Testis (tissue), 3 donors: ENCODE data around the gene ADPRHL1. TPM values are rescaled to one million over a fixed set of nuclear protein-coding genes. Genes with fewer than 3 reads are reported as not detected.

Source experiments
- DNase-seq: peaks from one replicate; pipeline ENCODE4 v3.0.0-alpha.2; 2019
- H3K27ac ChIP-seq, 2 donors: fragments of 200-600 bp; sonication (generic); one replicate each; pipeline ENCODE4 v1.5.1; 2019
- H3K27me3 ChIP-seq: fragments of 200-600 bp; sonication (generic); one replicate; pipeline ENCODE4 v1.5.1; 2019
- H3K36me3 ChIP-seq: fragments of 200-600 bp; sonication (generic); one replicate; pipeline ENCODE4 v1.5.1; 2017; ENCODE audit warnings: low read depth; ENCODE audit errors: missing control alignments
- H3K4me1 ChIP-seq: fragments of 200-600 bp; sonication (generic); one replicate; pipeline ENCODE4 v1.5.1; 2019
- H3K4me3 ChIP-seq, 2 donors: fragments of 200-600 bp; sonication (generic); one replicate each; pipeline ENCODE4 v1.5.1; 2017 to 2019
- H3K9me3 ChIP-seq: fragments of 200-600 bp; sonication (generic); one replicate; pipeline ENCODE4 v1.5.1; 2017
- CTCF ChIP-seq, 3 experiments: fragments of 450-650 bp in 2 of 3; fragments of 200-600 bp in 1 of 3; sonication (generic) in 1 of 3; IDR thresholded peaks; one replicate each; pipeline ENCODE4 v1.5.1; 2016 to 2019; ENCODE audit warnings: antibody characterized with exemption in 3 of 3, mild to moderate bottlenecking in 2 of 3, moderate library complexity in 1 of 3
- POLR2A ChIP-seq: fragments of 450-650 bp; IDR thresholded peaks from one replicate; pipeline ENCODE4 v1.6.1; 2017; ENCODE audit warnings: antibody characterized with exemption, mild to moderate bottlenecking, moderate library complexity
- WGBS, 2 donors: methylation state at CpG; one replicate each; pipeline ENCODE4 v1.1.5; 2018; 5-methylcytosine and 5-hydroxymethylcytosine counted together
- intact Hi-C: fragments of 100-400 bp; cut with DNase I; formaldehyde crosslinking; loops from one replicate; pipeline ENCODE4 v1.15.1; 2023; ENCODE audit warnings: low total_unique reads
- polyA plus RNA-seq: library from polyadenylated mRNA; stranded (reverse); fragments of 350-450 nt; fragmentation: Illumina TruSeq; extraction: RNeasy Lipid Tissue Mini Kit (QIAGEN cat#74804); gene quantifications from one replicate; pipeline ENCODE4 v1.2.3, GENCODE V29; 2014; ENCODE audit warnings: low read depth, low replicate concordance; ENCODE audit not compliant: insufficient read depth
- total RNA-seq, 2 donors: library from RNA; depleted of rRNA; stranded (reverse); fragments of >200 nt; gene quantifications; one replicate each; pipeline ENCODE4 v1.2.3, GENCODE V29; 2016

ADPRHL1 gene
- total and polyA plus RNA-seq, 3 donors from 2014 or later = 6.2 to 9.3 (median 6.6) TPM

GRCh38 chr13:113404366-113404722 is 48.9 kb downstream of the ADPRHL1 start:
- Histone ChIP-seq H3K27me3 (no peaks in the 10 kb centered on the region), H3K9me3 (no peaks in the 10 kb centered on the region), H3K27ac (no peak overlapping the region), H3K4me3 (no peak overlapping the region), H3K4me1 (no peaks in the 10 kb centered on the region), H3K36me3 (no peaks in the 10 kb centered on the region)
- TF ChIP-seq CTCF (IDR thresholded peaks at IDR 0.05) = no peak
- no peak for DNase-seq
- intact Hi-C loops = no loop called here
- WGBS, 2 donors = 87 to 94% methylated on average over 2 of the region's 2 CpGs

- 69 to 84% methylated on average over 13 to 32 of the region's 32 CpGs for WGBS, 2 donors
- Histone ChIP-seq H3K27ac (no peak overlapping the region), H3K36me3 (no peaks in the 10 kb centered on the region), H3K4me1 (no peaks in the 10 kb centered on the region), H3K27me3 (no peaks in the 10 kb centered on the region), H3K4me3 (no peak overlapping the region), H3K9me3 (no peaks in the 10 kb centered on the region)
- TF ChIP-seq CTCF (IDR thresholded peaks at IDR 0.05) = no peak
- no peak for TF ChIP-seq POLR2A
- no peak for DNase-seq
- intact Hi-C loops = no loop called here
Observed at GRCh38 chr13:113403255-113404104, 49.8 kb downstream of the ADPRHL1 start.

DNA sequence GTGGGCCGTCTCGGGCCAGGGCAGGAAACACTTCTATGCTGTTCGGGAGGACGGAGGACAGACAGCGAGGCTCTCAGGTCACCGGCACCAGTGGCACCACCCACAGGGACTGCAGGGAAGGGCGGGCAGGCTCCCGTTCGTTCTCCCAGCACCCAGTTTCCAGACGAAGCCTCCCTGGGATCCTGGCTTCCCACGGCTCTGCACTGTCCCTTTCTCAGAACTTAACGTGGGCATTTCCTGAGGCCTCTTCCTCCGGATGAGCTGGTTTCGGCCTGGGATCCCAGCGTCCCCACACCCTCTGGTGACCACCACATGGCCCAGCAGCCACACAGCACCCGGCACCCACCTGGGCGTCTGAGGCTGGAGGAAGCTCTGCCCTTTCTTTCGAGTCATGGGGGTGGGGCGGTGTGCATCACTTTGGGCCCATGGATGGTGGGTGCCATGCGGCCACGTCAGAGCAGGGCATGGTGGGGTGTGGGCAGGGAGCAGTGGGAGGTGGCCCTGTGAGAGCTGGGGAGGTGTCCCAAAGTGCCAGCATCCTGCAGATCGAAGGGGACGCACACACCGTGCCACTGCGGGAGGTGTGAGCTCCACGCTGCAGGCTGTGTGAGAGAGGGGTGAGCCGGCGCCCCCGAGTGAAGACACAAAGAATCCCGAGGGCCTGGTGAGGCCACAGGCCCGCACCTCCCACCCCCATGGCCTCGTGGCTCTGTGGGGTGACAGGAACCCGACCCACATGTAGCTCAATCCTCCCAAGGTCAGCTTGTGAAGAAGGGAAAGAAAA is 50.6 kb downstream of the ADPRHL1 start:
- TF ChIP-seq POLR2A (no peak), CTCF (IDR thresholded peaks at IDR 0.05) (no peak)
- 77 to 82% methylated on average over 27 to 33 of the region's 33 CpGs for WGBS, 2 donors
- H3K4me1 ChIP-seq = no peaks in the 10 kb centered on the region
- DNase-seq = no peak
- H3K27ac ChIP-seq = no peak overlapping the region
- no peaks in the 10 kb centered on the region for H3K9me3 ChIP-seq
- no peak overlapping the region for H3K4me3 ChIP-seq
- intact Hi-C loops = no loop called here
- no peaks in the 10 kb centered on the region for H3K27me3 ChIP-seq
- no peaks in the 10 kb centered on the region for H3K36me3 ChIP-seq

DNA sequence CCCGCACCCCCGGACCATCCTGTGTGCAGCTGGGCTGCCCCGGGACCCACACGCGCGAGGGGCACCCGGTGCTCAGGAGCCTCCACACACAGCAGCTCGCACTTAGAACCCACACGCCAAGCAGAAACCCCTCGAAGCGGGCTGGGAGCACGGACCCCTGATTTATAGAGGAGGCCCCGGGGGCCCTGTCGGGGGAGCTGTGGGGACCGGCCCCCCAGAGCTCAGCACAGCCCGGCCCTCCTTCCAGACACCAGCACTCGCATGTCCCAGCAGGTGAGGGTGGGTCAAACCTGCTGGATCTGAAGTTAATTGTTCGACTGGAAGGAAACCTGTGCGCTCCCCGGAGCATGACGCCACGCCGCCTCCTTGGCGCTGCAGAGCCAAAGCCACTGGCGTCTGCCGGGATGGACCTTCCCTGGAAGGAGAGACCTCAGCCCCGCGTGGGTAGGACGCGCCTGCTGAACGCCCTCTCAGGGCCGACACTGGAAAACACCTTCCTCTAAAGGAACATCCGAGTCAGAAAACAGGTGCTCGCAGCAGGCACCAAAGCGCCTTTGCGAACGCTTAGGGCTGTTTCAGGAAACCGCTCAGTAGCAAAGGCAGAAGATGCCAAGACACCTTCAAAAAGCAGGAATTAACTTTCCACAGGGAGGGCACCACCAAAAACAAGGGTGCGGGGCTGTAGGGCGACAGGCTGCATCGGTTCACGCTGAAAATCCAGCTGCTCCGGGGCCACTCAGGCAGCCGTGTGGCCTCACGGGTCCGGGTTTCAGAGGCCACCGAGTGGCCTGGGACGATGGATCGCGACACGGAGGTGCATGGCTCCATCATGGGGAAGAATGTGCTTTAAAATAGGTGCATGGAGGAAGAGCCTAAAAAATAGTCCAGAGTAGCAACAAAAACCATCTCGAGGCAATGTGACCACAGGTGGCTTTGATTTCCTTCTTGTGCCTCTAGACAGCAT is 51.6 kb downstream of the ADPRHL1 start:
- H3K27ac ChIP-seq = no peak overlapping the region

More for the DNA sequence above, 51.6 kb downstream of the ADPRHL1 start:
- DNase-seq = no peak
- TF ChIP-seq CTCF (IDR thresholded peaks at IDR 0.05) (no peak), POLR2A (no peak)
- Histone ChIP-seq H3K27me3 (no peaks in the 10 kb centered on the region), H3K36me3 (no peaks in the 10 kb centered on the region), H3K4me3 (no peak overlapping the region), H3K9me3 (no peaks in the 10 kb centered on the region), H3K4me1 (no peaks in the 10 kb centered on the region)
- intact Hi-C loops = no loop called here
- 85 to 88% methylated on average over 41 to 52 of the region's 52 CpGs for WGBS, 2 donors
